Astrocyte (in vitro differentiated cells and primary cell): ENCODE measurements around the gene RNGTT. TPM values are rescaled to one million over a fixed set of nuclear protein-coding genes. Genes with fewer than 3 reads are reported as not detected.

ENCODE experiments used
- DNase-seq: peaks from one replicate; pipeline ENCODE4 v3.0.0-alpha.2; 2010; ENCODE audit warnings: low read depth
- FAIRE-seq: peaks from 2 replicates; lab custom pipeline; 2011; peaks lifted over from hg19 to GRCh38; lab: Jason Lieb, UNC
- H2AFZ ChIP-seq: 2 replicates; pipeline ENCODE4 v1.6.0; 2012; ENCODE audit warnings: low read depth, low read length, inconsistent platforms
- H3K27ac ChIP-seq: 2 replicates; pipeline ENCODE4 v1.5.1; 2011; ENCODE audit warnings: low read depth, low read length, inconsistent platforms
- H3K27me3 ChIP-seq: 2 replicates; pipeline ENCODE4 v1.6.0; 2011; ENCODE audit warnings: low read length, inconsistent platforms; ENCODE audit not compliant: insufficient read depth
- H3K36me3 ChIP-seq: 2 replicates; pipeline ENCODE4 v1.5.1; 2011; ENCODE audit warnings: low read length, inconsistent platforms; ENCODE audit not compliant: insufficient read depth
- H3K4me1 ChIP-seq: 2 replicates; pipeline ENCODE4 v1.5.1; 2011; ENCODE audit warnings: low read length, inconsistent platforms; ENCODE audit not compliant: insufficient read depth
- H3K4me2 ChIP-seq: 2 replicates; pipeline ENCODE4 v1.6.0; 2012; ENCODE audit warnings: low read length, inconsistent platforms
- H3K4me3 ChIP-seq: 2 replicates; pipeline ENCODE4 v1.5.1; 2011; ENCODE audit warnings: low read depth, mild to moderate bottlenecking, low read length, inconsistent platforms; ENCODE audit not compliant: insufficient read depth
- H3K79me2 ChIP-seq: 2 replicates; pipeline ENCODE4 v1.6.0; 2012; ENCODE audit warnings: mild to moderate bottlenecking, low read length, inconsistent platforms; ENCODE audit not compliant: insufficient read depth
- H3K9ac ChIP-seq: 2 replicates; pipeline ENCODE4 v1.6.0; 2012; ENCODE audit warnings: mild to moderate bottlenecking, low read length, inconsistent platforms
- H3K9me3 ChIP-seq: 2 replicates; pipeline ENCODE4 v1.5.1; 2012; ENCODE audit warnings: low read depth, mild to moderate bottlenecking, low read length, inconsistent platforms; ENCODE audit not compliant: insufficient read depth
- H4K20me1 ChIP-seq: 2 replicates; pipeline ENCODE4 v1.6.0; 2012; ENCODE audit warnings: low read length, inconsistent platforms; ENCODE audit not compliant: insufficient read depth
- H3K27ac Mint-ChIP-seq: one replicate; pipeline ENCODE4 v1.8.0; 2021; ENCODE audit warnings: mild to moderate bottlenecking, mixed read lengths; ENCODE audit not compliant: unreplicated experiment
- H3K27me3 Mint-ChIP-seq: one replicate; pipeline ENCODE4 v1.8.0; 2021; ENCODE audit warnings: low read depth, mixed read lengths; ENCODE audit not compliant: unreplicated experiment
- H3K36me3 Mint-ChIP-seq: one replicate; pipeline ENCODE4 v1.8.0; 2021; ENCODE audit warnings: low read depth, mixed read lengths; ENCODE audit not compliant: unreplicated experiment
- H3K4me1 Mint-ChIP-seq: one replicate; pipeline ENCODE4 v1.8.0; 2021; ENCODE audit warnings: low read depth, mixed read lengths; ENCODE audit not compliant: unreplicated experiment
- H3K4me3 Mint-ChIP-seq: one replicate; pipeline ENCODE4 v1.8.0; 2021; ENCODE audit warnings: mild to moderate bottlenecking, moderate library complexity, mixed read lengths; ENCODE audit not compliant: unreplicated experiment
- H3K9me3 Mint-ChIP-seq: one replicate; pipeline ENCODE4 v1.8.0; 2021; ENCODE audit warnings: mild to moderate bottlenecking, mixed read lengths; ENCODE audit not compliant: unreplicated experiment
- CTCF ChIP-seq: IDR thresholded peaks from 2 replicates; pipeline ENCODE4 v1.5.1; 2011; ENCODE audit warnings: low read depth, mild to moderate bottlenecking, inconsistent platforms, low read length, moderate library complexity; ENCODE audit not compliant: insufficient read depth
- EZH2 ChIP-seq: IDR thresholded peaks from 2 replicates; pipeline ENCODE4 v1.6.1; 2012; ENCODE audit warnings: mild to moderate bottlenecking, low read length, inconsistent platforms; ENCODE audit not compliant: insufficient read depth
- total RNA-seq: library from RNA; stranded (reverse); gene quantifications from 2 replicates; pipeline ENCODE4 v1.2.1, GENCODE V29; 2021

Gene RNGTT
- total RNA-seq, 1 donor from 2014 or later, result 16.0 TPM

DNA sequence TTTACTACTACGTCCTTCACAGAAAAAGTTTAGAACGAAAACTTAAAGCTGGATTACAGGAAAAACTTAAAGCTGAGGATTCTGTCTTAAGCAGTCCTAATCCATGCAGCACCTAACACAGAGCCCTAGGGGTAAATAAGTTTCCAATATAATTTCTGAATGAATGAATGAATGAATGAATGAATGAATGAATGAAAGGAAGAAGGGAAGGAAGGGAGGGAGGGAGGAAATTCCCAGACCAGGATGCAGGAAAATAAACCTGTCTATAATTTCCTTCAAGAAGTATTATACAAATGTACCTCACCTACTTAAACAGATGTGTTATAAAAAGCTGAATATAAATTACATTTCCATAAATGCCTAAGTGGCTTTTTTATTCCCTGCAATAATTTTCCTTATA is 83.4 kb downstream of the RNGTT start:
- DNase-seq (no peak), FAIRE-seq (no peak)
- no peak overlapping the region for H3K27ac Mint-ChIP-seq
- H3K36me3 ChIP-seq, result no peaks in the 10 kb centered on the region
- H3K4me2 ChIP-seq, result no peak overlapping the region
- no peak overlapping the region for H3K4me3 ChIP-seq
- peaks cover 15% of the 10 kb centered on the region for H3K4me1 Mint-ChIP-seq
- no peak overlapping the region for H3K27ac ChIP-seq
- H3K9me3 Mint-ChIP-seq, result no peaks in the 10 kb centered on the region
- TF ChIP-seq EZH2 (no peak), CTCF (no peak)
- peaks cover under 1% of the 10 kb centered on the region for H3K36me3 Mint-ChIP-seq
- H3K4me3 Mint-ChIP-seq, result no peak overlapping the region
- no peaks in the 10 kb centered on the region for H3K27me3 Mint-ChIP-seq
- no peak overlapping the region for H3K9ac ChIP-seq
- H3K4me1 ChIP-seq, result no peaks in the 10 kb centered on the region
- H2AFZ ChIP-seq, result no peak overlapping the region
- no peaks in the 10 kb centered on the region for H3K79me2 ChIP-seq
- no peaks in the 10 kb centered on the region for H3K27me3 ChIP-seq
- H4K20me1 ChIP-seq, result no peaks in the 10 kb centered on the region
- no peaks in the 10 kb centered on the region for H3K9me3 ChIP-seq

GRCh38 chr6:88877893-88878292 is 85.5 kb downstream of the RNGTT start:
- Histone ChIP-seq H3K4me1 (no peaks in the 10 kb centered on the region), H3K9ac (no peak overlapping the region), H3K36me3 (no peaks in the 10 kb centered on the region), H3K4me2 (no peak overlapping the region), H3K9me3 (no peaks in the 10 kb centered on the region), H4K20me1 (no peaks in the 10 kb centered on the region), H3K27me3 (no peaks in the 10 kb centered on the region), H3K4me3 (no peak overlapping the region), H3K79me2 (no peaks in the 10 kb centered on the region), H2AFZ (no peak overlapping the region), H3K27ac (no peak overlapping the region)
- no peak overlapping the region for H3K27ac Mint-ChIP-seq
- DNase-seq (no peak), FAIRE-seq (no peak)
- H3K4me3 Mint-ChIP-seq, result no peak overlapping the region
- no peaks in the 10 kb centered on the region for H3K9me3 Mint-ChIP-seq
- peaks cover 12% of the 10 kb centered on the region for H3K4me1 Mint-ChIP-seq
- TF ChIP-seq EZH2 (no peak), CTCF (no peak)
- no peaks in the 10 kb centered on the region for H3K36me3 Mint-ChIP-seq
- H3K27me3 Mint-ChIP-seq, result no peaks in the 10 kb centered on the region

DNA sequence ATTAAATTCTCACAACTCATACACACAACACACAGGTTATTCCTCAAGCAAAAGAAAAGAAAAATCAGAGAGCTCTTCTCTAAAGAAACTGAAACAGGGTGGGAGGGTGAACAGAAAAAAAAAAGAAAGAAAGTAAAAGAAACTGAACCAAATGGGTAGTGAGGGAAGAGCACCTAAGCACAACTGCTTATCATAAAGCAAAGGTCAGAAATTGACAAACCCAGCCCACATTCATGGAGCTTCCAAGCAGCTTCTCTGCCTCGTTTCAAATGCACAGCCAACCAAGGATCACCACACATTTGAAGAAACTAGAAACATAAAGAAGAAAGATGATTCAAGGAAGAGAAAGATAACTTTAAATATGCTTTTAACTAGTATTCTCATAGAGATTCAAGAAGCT is 90.5 kb downstream of the RNGTT start:
- H3K4me2 ChIP-seq, result no peak overlapping the region
- Mint-ChIP-seq H3K4me1 (peaks cover 12% of the 10 kb centered on the region), H3K27me3 (no peaks in the 10 kb centered on the region), H3K4me3 (no peak overlapping the region), H3K27ac (no peak overlapping the region), H3K36me3 (no peaks in the 10 kb centered on the region), H3K9me3 (no peaks in the 10 kb centered on the region)
- no peak overlapping the region for H3K4me3 ChIP-seq
- no peaks in the 10 kb centered on the region for H3K36me3 ChIP-seq
- no peaks in the 10 kb centered on the region for H4K20me1 ChIP-seq
- TF ChIP-seq CTCF (no peak), EZH2 (no peak)
- H2AFZ ChIP-seq, result no peak overlapping the region
- H3K9me3 ChIP-seq, result no peaks in the 10 kb centered on the region
- no peak for DNase-seq
- H3K27ac ChIP-seq, result no peak overlapping the region
- no peaks in the 10 kb centered on the region for H3K79me2 ChIP-seq
- peaks cover 14% of the 10 kb centered on the region for H3K4me1 ChIP-seq
- no peak overlapping the region for H3K9ac ChIP-seq
- no peaks in the 10 kb centered on the region for H3K27me3 ChIP-seq
- no peak for FAIRE-seq
